Loucy (cell line): ENCODE data around the gene LFNG.

Source experiments
- H2AFZ ChIP-seq: fragments of 200-600 bp; sonication (generic); 2 replicates; pipeline ENCODE4 v1.6.0; 2016; ENCODE audit warnings: antibody characterized with exemption, mild to moderate bottlenecking, low read length, moderate library complexity
- H3F3A ChIP-seq: fragments of 200-600 bp; 2 replicates; pipeline ENCODE4 v1.6.0; 2016; ENCODE audit warnings: antibody characterized with exemption, low read depth, mild to moderate bottlenecking
- H3K27me3 ChIP-seq: fragments of 200-600 bp; sonication (generic); 2 replicates; pipeline ENCODE4 v1.6.1; 2014; ENCODE audit warnings: low read length, mild to moderate bottlenecking; ENCODE audit not compliant: insufficient read depth, poor library complexity, severe bottlenecking
- H3K36me3 ChIP-seq: fragments of 200-600 bp; sonication (generic); 2 replicates; pipeline ENCODE4 v1.6.1; 2016; ENCODE audit warnings: low read length; ENCODE audit not compliant: insufficient read depth
- H3K4me1 ChIP-seq: fragments of 200-600 bp; sonication (generic); 2 replicates; pipeline ENCODE4 v1.5.1; 2014; ENCODE audit warnings: low read length, mild to moderate bottlenecking; ENCODE audit not compliant: insufficient read depth, poor library complexity, severe bottlenecking
- H3K4me2 ChIP-seq: fragments of 200-600 bp; sonication (generic); 2 replicates; pipeline ENCODE4 v1.6.0; 2014; ENCODE audit warnings: antibody characterized with exemption, low read length, low read depth, mild to moderate bottlenecking; ENCODE audit not compliant: poor library complexity, severe bottlenecking
- H3K4me3 ChIP-seq: fragments of 200-600 bp; sonication (generic); 2 replicates; pipeline ENCODE4 v1.5.1; 2014; ENCODE audit warnings: low read length, mild to moderate bottlenecking, mixed read lengths; ENCODE audit not compliant: poor library complexity, severe bottlenecking
- H3K79me2 ChIP-seq: fragments of 200-600 bp; sonication (generic); 2 replicates; pipeline ENCODE4 v1.6.1; 2014; ENCODE audit warnings: low read length; ENCODE audit not compliant: insufficient read depth
- H3K9ac ChIP-seq: fragments of 200-600 bp; sonication (generic); 2 replicates; pipeline ENCODE4 v1.6.0; 2014; ENCODE audit warnings: mild to moderate bottlenecking, low read depth, low read length, moderate library complexity; ENCODE audit not compliant: poor library complexity, severe bottlenecking
- H3K9me2 ChIP-seq: fragments of 200-600 bp; sonication (generic); replicated peaks from 2 replicates; pipeline ENCODE4 v1.6.1; 2016; ENCODE audit warnings: low read depth, low read length, mixed read lengths
- H3K9me3 ChIP-seq: fragments of 200-600 bp; sonication (generic); 2 replicates; pipeline ENCODE4 v1.6.1; 2014; ENCODE audit warnings: mild to moderate bottlenecking, antibody characterized with exemption, low read length, low read depth; ENCODE audit not compliant: insufficient read depth
- H4K20me1 ChIP-seq: fragments of 200-600 bp; sonication (generic); 2 replicates; pipeline ENCODE4 v1.6.0; 2014; ENCODE audit warnings: antibody characterized with exemption, low read length, mild to moderate bottlenecking; ENCODE audit not compliant: insufficient read depth, poor library complexity, severe bottlenecking
- CTCF ChIP-seq: fragments of 200-600 bp; sonication (generic); conservative IDR thresholded peaks from 2 replicates; pipeline ENCODE4 v1.5.1; 2014; ENCODE audit warnings: mild to moderate bottlenecking, antibody characterized with exemption, low read length
- EZH2phosphoT487 ChIP-seq: fragments of 200-600 bp; IDR thresholded peaks from 2 replicates; pipeline ENCODE4 v1.6.1; 2018; ENCODE audit warnings: antibody characterized with exemption, mild to moderate bottlenecking, moderate library complexity, borderline replicate concordance

Gene LFNG

GRCh38 chr7:2554661-2555111, 35.1 kb downstream of the LFNG start:
- Histone ChIP-seq H3K79me2 (peaks cover 47% of the 10 kb centered on the region), H2AFZ (no peak overlapping the region), H3K36me3 (0 out of 2 replicates have a peak, but pooled peaks cover 3% of the 10 kb centered on the region), H3F3A (peaks cover 5% of the 10 kb centered on the region; the same call in 1 of the 2 replicates), H3K4me2 (peak overlapping the region; percentile 90), H3K9me3 (no peaks in the 10 kb centered on the region), H3K4me1 (peaks cover 46% of the 10 kb centered on the region), H3K9ac (peak overlapping the region; percentile 91), H3K9me2 (no peaks in the 10 kb centered on the region), H4K20me1 (peaks cover 19% of the 10 kb centered on the region), H3K27me3 (no peaks in the 10 kb centered on the region), H3K4me3 (peak overlapping the region; percentile 74)
- TF ChIP-seq CTCF (no peak), EZH2phosphoT487 (no peak)

GRCh38 chr7:2555121-2556052, 35.8 kb downstream of the LFNG start, which contains the start of gene BRAT1:
Gene BRAT1, minus strand, starts transcription at chr7:2555524. Its CDS starts 1,093 bp downstream, at chr7:2554431.
- Histone ChIP-seq H3K4me3 (peak within 1 kb of the TSS; percentile 74), H3K4me2 (peak within 1 kb of the TSS; percentile 90), H3K9me2 (no peaks in the 10 kb centered on the region), H3F3A (peaks cover 3% of the 10 kb centered on the region; the same call in 1 of the 2 replicates), H2AFZ (peak within 1 kb of the TSS; percentile 100), H3K79me2 (peaks cover 47% of the 10 kb centered on the region), H4K20me1 (peaks cover 19% of the 10 kb centered on the region), H3K9me3 (no peaks in the 10 kb centered on the region), H3K36me3 (0 out of 2 replicates have a peak, but pooled peaks cover 3% of the 10 kb centered on the region), H3K27me3 (no peaks in the 10 kb centered on the region), H3K9ac (peak within 1 kb of the TSS; percentile 91), H3K4me1 (peaks cover 41% of the 10 kb centered on the region)
- TF ChIP-seq CTCF: peak; percentile 45
- no peak for TF ChIP-seq EZH2phosphoT487

DNA sequence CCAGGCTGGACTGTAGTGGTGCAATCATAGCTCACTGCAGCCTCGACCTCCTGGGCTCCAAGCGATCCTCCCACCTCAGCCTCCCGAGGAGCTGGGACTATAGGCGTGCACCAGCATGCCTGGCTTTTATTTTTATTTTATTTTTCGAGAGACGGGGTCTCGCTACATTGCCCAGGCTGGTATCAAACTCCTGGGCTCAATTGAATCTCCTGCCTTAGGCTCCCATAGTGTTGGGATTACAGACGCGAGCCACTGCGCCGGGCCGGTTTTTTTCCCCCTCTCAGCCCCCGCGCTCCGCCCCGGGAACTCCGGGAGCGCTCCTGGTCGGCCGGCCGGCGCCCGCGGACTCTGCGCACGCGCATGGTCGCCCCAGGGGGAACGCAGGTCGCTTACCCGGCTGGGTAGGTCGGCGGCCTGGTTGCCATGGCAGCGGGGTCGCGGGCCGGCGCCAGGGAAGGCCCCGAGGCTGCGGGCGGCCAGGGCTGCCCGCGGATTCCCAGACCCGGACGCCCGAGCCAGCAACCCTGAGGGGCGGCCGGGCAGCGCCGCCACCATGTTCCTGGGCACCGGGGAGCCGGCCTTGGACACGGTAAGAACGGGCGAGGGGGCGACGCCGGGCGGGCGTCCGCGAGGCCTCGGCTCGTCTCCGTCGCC, 39.2 kb downstream of the LFNG start, which contains the start of gene IQCE:
Gene IQCE (plus strand): TSS at position 351 of the 654 bp plus-strand sequence. CDS start 203 bp downstream, at position 554.
- H3K9ac ChIP-seq: peak within 1 kb of the TSS; percentile 67
- no peaks in the 10 kb centered on the region for H3K9me2 ChIP-seq
- H3K9me3 ChIP-seq: no peaks in the 10 kb centered on the region
- H3F3A ChIP-seq: no peaks in the 10 kb centered on the region
- H3K36me3 ChIP-seq: no peaks in the 10 kb centered on the region
- H3K4me2 ChIP-seq: peak within 1 kb of the TSS; percentile 96
- peaks cover 22% of the 10 kb centered on the region for H3K4me1 ChIP-seq
- TF ChIP-seq CTCF: no peak
- TF ChIP-seq EZH2phosphoT487: no peak
- H3K79me2 ChIP-seq: peaks cover 16% of the 10 kb centered on the region
- H4K20me1 ChIP-seq: peaks cover 11% of the 10 kb centered on the region
- H3K27me3 ChIP-seq: no peaks in the 10 kb centered on the region
- peak within 1 kb of the TSS; percentile 77 for H3K4me3 ChIP-seq
- peak within 1 kb of the TSS; percentile 68 for H2AFZ ChIP-seq
